Common myeloid progenitor, CD34-positive (primary cell): ENCODE results near the gene ANGPTL8.

Experiments
- CTCF ChIA-PET: fragments of 350-600 bp; sonication (Branson Sonifier 250); formaldehyde crosslinking; loops from one replicate; lab custom pipeline; 2021; ENCODE audit warnings: antibody characterized with exemption; lab: Charles Lee
- POLR2A ChIA-PET: fragments of 350-600 bp; sonication (Branson Sonifier 250); formaldehyde crosslinking; loops from one replicate; lab custom pipeline; 2021; ENCODE audit warnings: antibody characterized with exemption; lab: Charles Lee
- DNase-seq, 3 donors: peaks; one replicate each; pipeline versions ENCODE4 v3.0.0 to v3.0.0-alpha.2; 2013
- H3K27ac ChIP-seq, 2 experiments: 1 replicate in 1 of 2; 2 replicates in 1 of 2; pipeline ENCODE4 v1.7.0; 2013; ENCODE audit warnings: inconsistent platforms in 2 of 2, low read length in 2 of 2, mild to moderate bottlenecking in 2 of 2, low read depth in 1 of 2, moderate library complexity in 1 of 2; ENCODE audit not compliant: severe bottlenecking in 2 of 2, insufficient read depth in 1 of 2, poor library complexity in 1 of 2
- H3K27me3 ChIP-seq, 5 experiments: replicated peaks in 2 of 5; 1 replicate in 3 of 5; 2 replicates in 2 of 5; pipeline versions ENCODE4 v1.6.1 to v1.7.0; 2013; ENCODE audit warnings: low read length in 4 of 5, mild to moderate bottlenecking in 2 of 5, moderate library complexity in 2 of 5, inconsistent platforms in 1 of 5; ENCODE audit not compliant: insufficient read depth in 5 of 5, control insufficient read depth in 4 of 5
- H3K36me3 ChIP-seq, 4 experiments: 1 replicate in 2 of 4; 2 replicates in 2 of 4; pipeline versions ENCODE4 v1.6.1 to v1.7.0; 2013; ENCODE audit warnings: low read length in 3 of 4, control low read depth in 1 of 4, mild to moderate bottlenecking in 1 of 4; ENCODE audit not compliant: control insufficient read depth in 4 of 4, insufficient read depth in 4 of 4
- H3K4me1 ChIP-seq, 4 experiments: 1 replicate in 3 of 4; 2 replicates in 1 of 4; pipeline versions ENCODE4 v1.6.1 to v1.7.1; 2013; ENCODE audit warnings: low read length in 3 of 4, mild to moderate bottlenecking in 3 of 4, control low read depth in 1 of 4, inconsistent platforms in 1 of 4, moderate library complexity in 1 of 4; ENCODE audit not compliant: control insufficient read depth in 4 of 4, insufficient read depth in 4 of 4; ENCODE audit errors: control extremely low read depth in 1 of 4
- H3K4me3 ChIP-seq, 7 experiments: 1 replicate in 4 of 7; 2 replicates in 3 of 7; pipeline versions ENCODE4 v1.5.1 to v1.7.0; 2013; ENCODE audit warnings: mild to moderate bottlenecking in 7 of 7, low read length in 6 of 7, moderate library complexity in 6 of 7, inconsistent platforms in 2 of 7, low read depth in 2 of 7, control low read depth in 1 of 7; ENCODE audit not compliant: insufficient read depth in 4 of 7, control insufficient read depth in 1 of 7; ENCODE audit errors: extremely low read depth in 1 of 7
- H3K9me3 ChIP-seq, 5 experiments: 1 replicate in 4 of 5; 2 replicates in 1 of 5; pipeline versions ENCODE4 v1.6.1 to v1.7.1; 2013; ENCODE audit warnings: low read length in 4 of 5, mild to moderate bottlenecking in 2 of 5, inconsistent platforms in 1 of 5, low read depth in 1 of 5, moderate library complexity in 1 of 5; ENCODE audit not compliant: control insufficient read depth in 4 of 5, insufficient read depth in 2 of 5; ENCODE audit errors: control extremely low read depth in 1 of 5
- whole genome bisulfite sequencing: methylation state at CpG from one replicate; pipeline ENCODE4 v1.1.5; 2013; ENCODE audit not compliant: insufficient coverage; 5-methylcytosine and 5-hydroxymethylcytosine counted together

Gene ANGPTL8

DNA sequence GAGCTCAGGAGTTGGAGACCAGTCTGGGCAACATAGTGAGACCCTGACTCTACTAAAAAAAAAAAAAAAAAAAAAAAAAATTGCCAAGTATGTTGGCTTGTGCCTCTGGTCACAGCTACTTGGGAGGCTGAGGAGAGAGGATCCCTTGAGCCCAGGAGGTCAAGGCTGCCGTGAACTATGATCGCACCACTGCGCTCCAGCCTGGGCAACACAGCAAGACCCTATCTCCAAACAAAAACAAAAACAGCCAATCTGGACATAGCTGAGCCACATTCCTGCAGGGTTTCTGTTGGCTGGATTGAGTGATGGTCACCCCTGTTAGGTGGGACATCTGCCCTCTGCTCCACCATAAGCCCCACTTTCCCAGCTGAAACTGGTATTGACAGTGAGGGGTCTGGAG is 13.6 kb upstream of the ANGPTL8 start:
- peaks cover 0 to 12% (median 0%) of the 10 kb centered on the region in 5 experiments for H3K9me3 ChIP-seq
- ChIA-PET CTCF (interaction anchor here (0.8 to 1.0 kb wide), 2 partner anchors 12 to 16 kb away, joined by 3 to 4 read pairs; no protein-coding TSS in a partner anchor), POLR2A (interaction anchor here (0.6 kb wide), 1 partner anchor 100 kb away, joined by 6 read pairs; no protein-coding TSS in a partner anchor)
- H3K4me1 ChIP-seq, result peaks cover 0 to 4% (median 0%) of the 10 kb centered on the region in 4 experiments
- no CpG with 5 or more reads among the region's 3 CpGs for WGBS
- DNase-seq, result no peak
- no peak overlapping the region for H3K4me3 ChIP-seq
- peaks cover 0 to 6% (median 0%) of the 10 kb centered on the region in 4 experiments for H3K36me3 ChIP-seq
- H3K27me3 ChIP-seq, result peaks cover 0 to 5% (median 0%) of the 10 kb centered on the region in 5 experiments
- H3K27ac ChIP-seq, result no peak overlapping the region

GRCh38 chr19:11226716-11227166 is 12.7 kb upstream of the ANGPTL8 start:
- Histone ChIP-seq H3K27ac (no peak overlapping the region), H3K9me3 (peaks cover 0 to 4% (median 0%) of the 10 kb centered on the region in 5 experiments), H3K4me1 (peaks cover 0 to 4% (median 0%) of the 10 kb centered on the region in 4 experiments), H3K4me3 (no peak overlapping the region), H3K36me3 (peaks cover 0 to 3% (median 0%) of the 10 kb centered on the region in 4 experiments), H3K27me3 (peaks cover 0 to 4% (median 0%) of the 10 kb centered on the region in 5 experiments)
- ChIA-PET CTCF (interaction anchor here (1.0 to 1.5 kb wide), 2 partner anchors 12 to 16 kb away, joined by 3 to 4 read pairs; partner anchors contain the start of gene ANGPTL8), POLR2A (no interaction called here)
- 0% methylated on average over 1 of the region's 1 CpG for WGBS
- no peak for DNase-seq

- Histone ChIP-seq H3K36me3 (no peaks in the 10 kb centered on the region), H3K27me3 (peaks cover 0 to 3% (median 0%) of the 10 kb centered on the region in 5 experiments), H3K4me3 (no peak overlapping the region), H3K9me3 (no peaks in the 10 kb centered on the region), H3K4me1 (peaks cover 0 to 4% (median 0%) of the 10 kb centered on the region in 4 experiments), H3K27ac (no peak overlapping the region)
- CTCF ChIA-PET, result interaction anchor here (1.0 to 1.5 kb wide), 3 partner anchors 10 to 16 kb away, joined by 3 to 4 read pairs (median 3); partner anchors contain the start of gene ANGPTL8
- POLR2A ChIA-PET, result no interaction called here
- 95% methylated on average over 13 of the region's 14 CpGs for WGBS
- DNase-seq, result peak in 2 of 3 donors; percentile 37 to 38
Measured at GRCh38 chr19:11227195-11227886, 12.1 kb upstream of the ANGPTL8 start.

- Histone ChIP-seq H3K4me1 (peaks cover 0 to 4% (median 0%) of the 10 kb centered on the region in 4 experiments), H3K36me3 (no peaks in the 10 kb centered on the region), H3K4me3 (no peak overlapping the region), H3K9me3 (no peaks in the 10 kb centered on the region), H3K27me3 (peaks cover 0 to 3% (median 0%) of the 10 kb centered on the region in 5 experiments), H3K27ac (no peak overlapping the region)
- 95% methylated on average over 6 of the region's 7 CpGs for WGBS
- ChIA-PET POLR2A (no interaction called here), CTCF (interaction anchor here (0.9 to 1.0 kb wide), 3 partner anchors 9 to 15 kb away, joined by 3 read pairs; partner anchors contain the start of gene ANGPTL8)
- DNase-seq, result no peak
Measured at GRCh38 chr19:11230621-11231386, 8.6 kb upstream of the ANGPTL8 start.

GRCh38 chr19:11232555-11232954 is 6.9 kb upstream of the ANGPTL8 start:
- CTCF ChIA-PET, result interaction anchor here (1.4 kb wide), 1 partner anchor 10 kb away, joined by 4 read pairs; no protein-coding TSS in a partner anchor
- H3K4me3 ChIP-seq, result no peak overlapping the region
- DNase-seq, result no peak
- H3K36me3 ChIP-seq, result no peaks in the 10 kb centered on the region
- WGBS, result 100% methylated on average over 2 of the region's 4 CpGs
- POLR2A ChIA-PET, result no interaction called here
- H3K9me3 ChIP-seq, result no peaks in the 10 kb centered on the region
- H3K27me3 ChIP-seq, result peaks cover 0 to 3% (median 0%) of the 10 kb centered on the region in 5 experiments
- H3K4me1 ChIP-seq, result no peaks in the 10 kb centered on the region
- no peak overlapping the region for H3K27ac ChIP-seq

DNA sequence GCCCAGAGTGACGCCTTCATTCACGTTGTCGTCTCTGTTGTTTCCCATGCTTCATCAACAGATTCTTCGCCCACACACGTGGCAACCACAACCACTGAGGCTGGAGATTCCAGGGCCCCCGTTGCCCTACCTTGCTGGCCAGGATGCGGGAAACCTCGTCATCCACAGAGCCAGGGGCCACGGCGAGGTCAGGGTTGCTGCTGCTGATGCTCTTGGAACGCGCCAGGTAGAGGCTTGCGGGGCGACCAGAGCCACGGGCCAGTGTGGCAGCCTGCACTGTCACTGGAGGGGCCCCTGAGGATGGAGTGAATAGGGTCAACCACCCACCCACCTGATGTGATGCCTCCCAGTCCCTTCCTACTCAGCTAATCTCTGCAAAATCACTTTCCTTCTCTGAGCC is 6.3 kb upstream of the ANGPTL8 start:
- no peaks in the 10 kb centered on the region for H3K36me3 ChIP-seq
- no peak overlapping the region for H3K4me3 ChIP-seq
- 90% methylated on average over 13 of the region's 15 CpGs for WGBS
- no peak overlapping the region for H3K27ac ChIP-seq
- ChIA-PET POLR2A (no interaction called here), CTCF (interaction anchor here (1.4 kb wide), 1 partner anchor 9 kb away, joined by 4 read pairs; no protein-coding TSS in a partner anchor)
- H3K9me3 ChIP-seq, result no peaks in the 10 kb centered on the region
- H3K27me3 ChIP-seq, result peaks cover 0 to 3% (median 0%) of the 10 kb centered on the region in 5 experiments
- no peak for DNase-seq
- H3K4me1 ChIP-seq, result no peaks in the 10 kb centered on the region
